LNCaP clone FGC (cell line): ENCODE data around the gene SIRPB2.

Experiments used
- DNase-seq: peaks from one replicate; pipeline ENCODE4 v3.0.0-alpha.2; 2011; ENCODE audit warnings: low read depth
- H3K4me3 ChIP-seq: 2 replicates; pipeline ENCODE4 v1.5.1; 2011; ENCODE audit warnings: mild to moderate bottlenecking, low read depth, low read length, control low read depth
- TF ChIP-seq, protein P1 (sequence below): IDR thresholded peaks from 2 replicates; pipeline ENCODE4 v1.5.1; 2012; ENCODE audit warnings: mild to moderate bottlenecking; ENCODE audit not compliant: control insufficient read depth, insufficient read depth; ENCODE audit errors: extremely low read depth

The SIRPB2 gene

DNA sequence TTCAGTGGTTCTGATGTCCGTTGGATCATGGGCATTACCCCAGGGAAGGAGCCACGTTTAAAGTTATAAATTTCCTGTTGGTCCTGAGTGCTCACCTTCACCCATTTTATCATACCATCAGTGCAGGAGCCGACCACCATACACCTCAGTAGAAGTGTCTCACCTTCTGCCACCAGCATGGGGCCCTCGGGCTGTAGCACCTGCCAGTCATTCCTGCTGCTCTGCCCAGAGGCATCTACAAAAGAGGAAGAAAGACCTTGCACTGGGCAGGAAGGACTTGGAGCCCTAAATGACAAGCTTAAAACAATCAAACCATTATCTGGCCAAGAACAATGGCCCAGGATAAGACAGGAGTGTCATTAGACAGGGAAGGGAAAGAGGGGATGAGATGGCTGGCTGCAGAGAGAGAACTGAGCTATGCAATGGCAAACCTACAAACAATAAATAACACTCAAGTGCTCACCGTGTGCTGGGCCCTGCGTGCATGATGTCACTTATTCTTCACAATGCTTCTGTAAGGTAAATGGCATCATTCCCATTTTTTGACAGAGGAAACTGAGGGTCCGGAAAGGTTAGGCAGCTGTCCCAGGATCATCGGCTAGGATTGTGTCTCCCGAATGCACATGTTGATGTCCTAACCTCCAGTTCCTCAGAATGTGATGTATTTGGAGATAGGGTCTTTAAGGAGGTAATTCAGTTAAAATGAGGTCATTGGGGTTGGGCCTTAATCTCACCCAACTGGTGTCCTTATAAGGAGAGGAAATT, 11.2 kb downstream of the SIRPB2 start:
- H3K4me3 ChIP-seq, result no peak overlapping the region
- DNase-seq, result no peak
- TF ChIP-seq, protein P1, sequence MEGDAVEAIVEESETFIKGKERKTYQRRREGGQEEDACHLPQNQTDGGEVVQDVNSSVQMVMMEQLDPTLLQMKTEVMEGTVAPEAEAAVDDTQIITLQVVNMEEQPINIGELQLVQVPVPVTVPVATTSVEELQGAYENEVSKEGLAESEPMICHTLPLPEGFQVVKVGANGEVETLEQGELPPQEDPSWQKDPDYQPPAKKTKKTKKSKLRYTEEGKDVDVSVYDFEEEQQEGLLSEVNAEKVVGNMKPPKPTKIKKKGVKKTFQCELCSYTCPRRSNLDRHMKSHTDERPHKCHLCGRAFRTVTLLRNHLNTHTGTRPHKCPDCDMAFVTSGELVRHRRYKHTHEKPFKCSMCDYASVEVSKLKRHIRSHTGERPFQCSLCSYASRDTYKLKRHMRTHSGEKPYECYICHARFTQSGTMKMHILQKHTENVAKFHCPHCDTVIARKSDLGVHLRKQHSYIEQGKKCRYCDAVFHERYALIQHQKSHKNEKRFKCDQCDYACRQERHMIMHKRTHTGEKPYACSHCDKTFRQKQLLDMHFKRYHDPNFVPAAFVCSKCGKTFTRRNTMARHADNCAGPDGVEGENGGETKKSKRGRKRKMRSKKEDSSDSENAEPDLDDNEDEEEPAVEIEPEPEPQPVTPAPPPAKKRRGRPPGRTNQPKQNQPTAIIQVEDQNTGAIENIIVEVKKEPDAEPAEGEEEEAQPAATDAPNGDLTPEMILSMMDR, result no peak

DNA sequence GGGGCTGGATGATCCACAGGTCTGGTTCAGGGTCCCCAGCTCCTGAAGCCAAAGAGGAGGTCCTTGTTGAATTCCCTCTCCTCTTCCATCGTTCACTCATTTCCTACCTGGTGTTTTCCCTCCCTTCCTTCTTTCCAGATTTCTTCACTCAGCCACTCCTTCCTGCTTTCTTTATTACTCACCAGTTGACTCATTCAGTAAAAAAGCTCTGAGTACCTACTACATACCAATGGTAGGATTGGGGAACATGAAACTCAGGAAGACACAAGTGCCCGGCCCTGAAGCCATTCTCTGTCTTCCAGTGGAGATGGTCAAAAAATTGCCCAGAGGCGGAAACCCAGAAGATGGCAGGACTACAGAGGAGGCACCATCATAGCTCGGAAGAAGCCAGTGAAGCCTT, 12.7 kb downstream of the SIRPB2 start:
- TF ChIP-seq, protein P1, result no peak
- no peak for DNase-seq
- H3K4me3 ChIP-seq, result no peak overlapping the region

DNA sequence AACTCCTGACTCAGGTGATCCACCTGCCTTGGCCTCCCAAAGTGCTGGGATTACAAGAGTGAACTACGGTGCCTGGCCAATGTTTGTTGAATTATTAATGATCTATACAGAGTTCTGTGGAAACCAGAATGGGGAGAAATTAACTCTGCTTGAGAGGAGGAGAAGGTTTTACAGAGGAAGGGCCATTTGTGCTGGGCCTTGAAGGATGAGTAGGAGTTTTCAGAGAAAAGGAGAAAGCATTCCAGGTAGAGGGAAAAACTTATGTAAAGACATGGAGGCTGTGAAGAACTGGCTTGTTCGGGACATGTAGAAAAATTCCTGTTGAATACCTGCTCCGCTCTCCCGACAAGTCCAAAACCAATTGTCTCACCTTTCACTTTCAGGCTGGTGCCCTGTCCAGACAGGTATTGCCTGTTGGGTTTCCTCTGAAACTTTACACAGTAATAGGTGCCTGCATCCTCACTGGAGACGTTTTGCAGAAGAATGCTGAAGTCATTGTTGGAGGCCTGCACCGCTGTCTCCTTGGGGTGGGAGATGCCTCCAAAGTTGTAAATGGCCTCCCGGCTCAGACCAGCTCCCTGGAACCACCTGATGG, 13.2 kb downstream of the SIRPB2 start:
- H3K4me3 ChIP-seq, result no peak overlapping the region
- DNase-seq, result no peak
- TF ChIP-seq, protein P1, result no peak

DNA sequence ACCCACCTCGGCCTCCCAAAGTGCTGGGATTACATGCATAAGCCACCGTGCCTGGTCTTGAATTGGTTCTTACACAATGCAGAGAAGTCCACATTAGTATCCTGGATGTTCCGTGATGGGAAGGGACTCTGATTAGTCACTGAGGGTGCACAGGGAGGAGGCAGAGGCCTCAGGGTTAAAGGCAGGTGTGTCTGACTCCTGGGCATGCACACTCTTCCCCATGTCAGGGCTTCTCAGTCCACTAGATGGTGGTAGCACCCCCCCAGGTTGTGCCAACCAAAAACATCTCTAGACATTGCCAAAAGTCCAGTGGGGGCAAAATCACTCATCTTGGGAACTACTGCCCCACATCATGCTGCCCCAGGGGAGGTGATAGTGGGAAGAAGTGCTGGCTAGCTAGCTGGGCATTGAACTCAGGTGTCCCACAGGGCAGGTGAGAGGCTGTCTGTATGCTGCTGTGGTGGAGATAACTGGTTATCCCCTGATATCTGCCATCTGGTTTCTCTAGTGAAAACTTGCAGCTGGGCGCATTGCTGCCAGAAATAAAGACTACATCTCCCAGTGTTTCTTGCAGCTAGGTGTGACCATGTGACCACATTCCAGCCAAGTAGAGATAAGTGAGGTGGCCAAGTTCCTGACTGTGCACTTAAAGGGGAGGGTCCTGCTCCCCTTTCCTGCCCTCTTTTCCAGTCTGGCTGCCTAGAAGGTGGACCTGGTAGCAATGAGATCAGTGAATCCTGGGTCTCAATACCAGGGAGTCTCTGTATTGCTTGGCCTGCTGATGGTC, 16.2 kb downstream of the SIRPB2 start:
- TF ChIP-seq, protein P1, result 0 out of 2 replicates have a peak, but pooled peaks have one; percentile 3
- DNase-seq, result no peak

DNA sequence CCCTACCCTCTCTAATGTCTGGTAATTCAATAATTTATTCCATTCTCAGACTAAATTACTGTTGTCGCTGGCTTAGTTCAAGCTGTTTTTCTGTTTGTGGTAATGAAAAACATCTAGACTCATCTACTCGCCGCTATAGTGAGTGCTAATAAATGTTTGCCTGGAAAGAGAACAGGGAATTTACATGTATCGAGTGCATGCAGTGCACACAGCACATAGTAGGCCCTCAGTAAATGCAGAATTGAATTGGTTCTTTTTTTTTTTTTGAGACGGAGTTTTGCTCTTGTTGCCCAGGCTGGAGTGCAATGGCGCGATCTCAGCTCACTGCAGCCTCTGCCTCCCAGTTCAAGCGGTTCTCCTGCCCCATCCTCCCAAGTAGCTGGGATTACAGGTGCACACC, 16.9 kb downstream of the SIRPB2 start:
- H3K4me3 ChIP-seq, result no peak overlapping the region
- no peak for DNase-seq
- TF ChIP-seq, protein P1, result no peak

More for the DNA sequence above, 16.2 kb downstream of the SIRPB2 start:
- H3K4me3 ChIP-seq, result no peak overlapping the region

DNA sequence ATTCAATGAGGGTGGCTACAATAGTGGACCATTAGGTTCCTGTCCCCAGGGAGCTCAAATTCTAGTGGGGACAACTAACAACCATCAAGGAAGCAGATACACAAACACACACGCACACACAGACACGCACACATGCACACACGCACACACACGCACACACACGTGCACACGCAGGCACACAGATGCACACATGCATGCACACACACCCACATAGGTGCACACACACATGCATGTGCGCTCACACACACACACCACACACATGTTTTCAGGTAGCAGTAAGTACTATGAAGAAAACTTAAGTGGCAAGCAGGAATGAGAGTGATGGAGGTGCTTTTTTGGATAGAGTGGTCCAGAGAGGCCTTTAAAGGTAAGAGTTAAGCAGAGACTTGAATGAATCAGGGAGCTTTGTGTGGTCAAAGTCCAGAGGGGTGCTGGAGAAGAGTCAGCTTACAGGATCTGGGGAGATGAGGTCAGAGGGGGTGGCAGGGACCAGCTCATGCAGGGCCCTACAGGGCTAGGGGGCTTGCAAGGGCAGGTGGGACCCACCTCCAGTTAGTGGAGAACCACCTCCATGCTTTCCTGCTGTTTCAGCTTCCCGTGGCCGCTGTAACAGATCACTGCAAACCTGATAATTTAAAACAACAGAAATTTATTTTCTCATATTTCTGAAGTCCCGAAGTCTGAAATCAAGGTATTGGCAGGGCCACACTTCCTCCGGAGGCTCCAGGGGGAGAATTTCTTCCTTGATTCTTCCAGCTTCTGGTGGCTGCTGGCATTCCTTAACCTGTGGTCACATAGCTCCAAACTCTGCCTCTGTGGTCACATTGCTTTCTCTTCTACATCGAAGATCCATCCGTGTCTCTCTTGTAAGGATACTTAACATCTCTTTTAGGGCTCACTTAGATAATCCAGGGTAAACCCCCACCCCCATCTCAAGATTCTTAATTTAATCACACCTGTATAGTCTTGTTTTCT, 17.7 kb downstream of the SIRPB2 start:
- no peak for DNase-seq
- TF ChIP-seq, protein P1, result no peak

More for the DNA sequence above, 17.7 kb downstream of the SIRPB2 start:
- no peak overlapping the region for H3K4me3 ChIP-seq
